Neural cell (in vitro differentiated cells): ENCODE data around the gene BRICD5. TPM values are rescaled to one million over a fixed set of nuclear protein-coding genes. Genes with fewer than 3 reads are reported as not detected.

Experiments used
- H2AFZ ChIP-seq: fragments of 200-600, 300-800 bp; sonication (generic), shearing (Covaris generic); 2 replicates; pipeline ENCODE4 v1.6.0; 2014; ENCODE audit warnings: low read depth, mild to moderate bottlenecking, antibody characterized with exemption, low read length, moderate library complexity
- H3F3A ChIP-seq: fragments of 200-600 bp; shearing (Covaris generic); 2 replicates; pipeline ENCODE4 v1.6.1; 2016; ENCODE audit warnings: mild to moderate bottlenecking, moderate library complexity, mixed read lengths, antibody characterized with exemption, low read length; ENCODE audit not compliant: insufficient read depth, poor library complexity, severe bottlenecking
- H3K27ac ChIP-seq: fragments of 200-600, 300-800 bp; sonication (generic), shearing (Covaris generic); 2 replicates; pipeline ENCODE4 v1.5.1; 2014; ENCODE audit warnings: mild to moderate bottlenecking, low read length, moderate library complexity
- H3K27me3 ChIP-seq: fragments of 300-800, 200-600 bp; sonication (generic), shearing (Covaris generic); 2 replicates; pipeline ENCODE4 v1.6.0; 2014; ENCODE audit warnings: mild to moderate bottlenecking, low read depth, low read length, moderate library complexity; ENCODE audit not compliant: insufficient read depth
- H3K36me3 ChIP-seq: fragments of 300-800, 200-600 bp; sonication (generic), shearing (Covaris generic); 2 replicates; pipeline ENCODE4 v1.5.1; 2014; ENCODE audit warnings: mild to moderate bottlenecking, antibody characterized with exemption, low read length, moderate library complexity; ENCODE audit not compliant: insufficient read depth
- H3K4me2 ChIP-seq: fragments of 300-800, 200-600 bp; sonication (generic), shearing (Covaris generic); 2 replicates; pipeline ENCODE4 v1.6.0; 2014; ENCODE audit warnings: mild to moderate bottlenecking, low read length
- H3K4me3 ChIP-seq: fragments of 300-800, 200-600 bp; sonication (generic), shearing (Covaris generic); 2 replicates; pipeline ENCODE4 v1.5.1; 2014; ENCODE audit warnings: mild to moderate bottlenecking, low read length, moderate library complexity
- H3K79me2 ChIP-seq: fragments of 200-600 bp; shearing (Covaris generic); replicated peaks from 2 replicates; pipeline ENCODE4 v1.6.0; 2014; ENCODE audit warnings: mild to moderate bottlenecking, low read length, moderate library complexity; ENCODE audit not compliant: insufficient read depth
- H3K9ac ChIP-seq: fragments of 300-800, 200-600 bp; sonication (generic), shearing (Covaris generic); 2 replicates; pipeline ENCODE4 v1.6.1; 2016; ENCODE audit warnings: mild to moderate bottlenecking, low read length, mixed read lengths
- H3K9me2 ChIP-seq: fragments of 200-600 bp; shearing (Covaris generic); 2 replicates; pipeline ENCODE4 v1.6.1; 2016; ENCODE audit warnings: mild to moderate bottlenecking, low read length, mixed read lengths; ENCODE audit not compliant: insufficient read depth
- H3K9me3 ChIP-seq: fragments of 200-600, 300-800 bp; sonication (generic), shearing (Covaris generic); 2 replicates; pipeline ENCODE4 v1.6.1; 2016; ENCODE audit warnings: mild to moderate bottlenecking, mixed run types, low read length, moderate library complexity, mixed read lengths
- H4K20me1 ChIP-seq: fragments of 200-600 bp; shearing (Covaris generic); 2 replicates; pipeline ENCODE4 v1.6.1; 2016; ENCODE audit warnings: mild to moderate bottlenecking, mixed run types; ENCODE audit not compliant: insufficient read depth
- CTCF ChIP-seq: fragments of 450-650 bp; IDR thresholded peaks from 2 replicates; pipeline ENCODE4 v1.5.1; 2014; ENCODE audit warnings: antibody characterized with exemption, mild to moderate bottlenecking, moderate library complexity; ENCODE audit not compliant: poor library complexity, severe bottlenecking
- EP300 ChIP-seq: fragments of 450-650 bp; conservative IDR thresholded peaks from 2 replicates; pipeline ENCODE4 v1.6.1; 2014; ENCODE audit warnings: antibody characterized with exemption, mild to moderate bottlenecking, moderate library complexity; ENCODE audit not compliant: poor library complexity, severe bottlenecking
- EZH2 ChIP-seq: fragments of 200-600, 300-800 bp; shearing (Covaris generic), sonication (generic); IDR thresholded peaks from 2 replicates; pipeline ENCODE4 v1.6.1; 2014; ENCODE audit warnings: antibody characterized with exemption, low read length, borderline replicate concordance, mild to moderate bottlenecking; ENCODE audit not compliant: insufficient read depth, poor library complexity, severe bottlenecking
- MXI1 ChIP-seq: fragments of 450-650 bp; conservative IDR thresholded peaks from 2 replicates; pipeline ENCODE4 v1.6.1; 2014; ENCODE audit warnings: antibody characterized with exemption, mild to moderate bottlenecking; ENCODE audit not compliant: poor library complexity, severe bottlenecking
- POLR2AphosphoS5 ChIP-seq: IDR thresholded peaks from 2 replicates; pipeline ENCODE4 v1.6.1; 2012
- RAD21 ChIP-seq: fragments of 450-650 bp; conservative IDR thresholded peaks from 2 replicates; pipeline ENCODE4 v1.6.1; 2014; ENCODE audit warnings: antibody characterized with exemption, mild to moderate bottlenecking, moderate library complexity
- SMC3 ChIP-seq: fragments of 450-650 bp; conservative IDR thresholded peaks from 2 replicates; pipeline ENCODE4 v1.6.1; 2014; ENCODE audit warnings: antibody characterized with exemption, mild to moderate bottlenecking, moderate library complexity; ENCODE audit not compliant: poor library complexity
- TAF1 ChIP-seq: IDR thresholded peaks from 2 replicates; pipeline ENCODE4 v1.6.1; 2012; ENCODE audit warnings: low read depth
- polyA plus RNA-seq: library from polyadenylated mRNA; depleted of rRNA; stranded (reverse); fragments of >200 nt; gene quantifications from 2 replicates; pipeline ENCODE4 v1.2.3, GENCODE V29; 2014
- TF ChIP-seq, protein P1 (sequence below): IDR thresholded peaks from 2 replicates; pipeline ENCODE4 v1.6.1; 2012; ENCODE audit warnings: borderline replicate concordance

Gene BRICD5
- polyA plus RNA-seq, 1 donor from 2014 or later = 39.2 TPM

GRCh38 chr16:2176047-2176446 is 34.6 kb downstream of the BRICD5 start:
- TF ChIP-seq, protein P1, sequence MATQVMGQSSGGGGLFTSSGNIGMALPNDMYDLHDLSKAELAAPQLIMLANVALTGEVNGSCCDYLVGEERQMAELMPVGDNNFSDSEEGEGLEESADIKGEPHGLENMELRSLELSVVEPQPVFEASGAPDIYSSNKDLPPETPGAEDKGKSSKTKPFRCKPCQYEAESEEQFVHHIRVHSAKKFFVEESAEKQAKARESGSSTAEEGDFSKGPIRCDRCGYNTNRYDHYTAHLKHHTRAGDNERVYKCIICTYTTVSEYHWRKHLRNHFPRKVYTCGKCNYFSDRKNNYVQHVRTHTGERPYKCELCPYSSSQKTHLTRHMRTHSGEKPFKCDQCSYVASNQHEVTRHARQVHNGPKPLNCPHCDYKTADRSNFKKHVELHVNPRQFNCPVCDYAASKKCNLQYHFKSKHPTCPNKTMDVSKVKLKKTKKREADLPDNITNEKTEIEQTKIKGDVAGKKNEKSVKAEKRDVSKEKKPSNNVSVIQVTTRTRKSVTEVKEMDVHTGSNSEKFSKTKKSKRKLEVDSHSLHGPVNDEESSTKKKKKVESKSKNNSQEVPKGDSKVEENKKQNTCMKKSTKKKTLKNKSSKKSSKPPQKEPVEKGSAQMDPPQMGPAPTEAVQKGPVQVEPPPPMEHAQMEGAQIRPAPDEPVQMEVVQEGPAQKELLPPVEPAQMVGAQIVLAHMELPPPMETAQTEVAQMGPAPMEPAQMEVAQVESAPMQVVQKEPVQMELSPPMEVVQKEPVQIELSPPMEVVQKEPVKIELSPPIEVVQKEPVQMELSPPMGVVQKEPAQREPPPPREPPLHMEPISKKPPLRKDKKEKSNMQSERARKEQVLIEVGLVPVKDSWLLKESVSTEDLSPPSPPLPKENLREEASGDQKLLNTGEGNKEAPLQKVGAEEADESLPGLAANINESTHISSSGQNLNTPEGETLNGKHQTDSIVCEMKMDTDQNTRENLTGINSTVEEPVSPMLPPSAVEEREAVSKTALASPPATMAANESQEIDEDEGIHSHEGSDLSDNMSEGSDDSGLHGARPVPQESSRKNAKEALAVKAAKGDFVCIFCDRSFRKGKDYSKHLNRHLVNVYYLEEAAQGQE = no peak
- TF ChIP-seq SMC3 (no peak), RAD21 (no peak), MXI1 (no peak), EP300 (no peak), POLR2AphosphoS5 (no peak), TAF1 (no peak), EZH2 (no peak), CTCF (no peak)
- Histone ChIP-seq H3K9ac (no peak overlapping the region), H3K27ac (no peak overlapping the region)

DNA sequence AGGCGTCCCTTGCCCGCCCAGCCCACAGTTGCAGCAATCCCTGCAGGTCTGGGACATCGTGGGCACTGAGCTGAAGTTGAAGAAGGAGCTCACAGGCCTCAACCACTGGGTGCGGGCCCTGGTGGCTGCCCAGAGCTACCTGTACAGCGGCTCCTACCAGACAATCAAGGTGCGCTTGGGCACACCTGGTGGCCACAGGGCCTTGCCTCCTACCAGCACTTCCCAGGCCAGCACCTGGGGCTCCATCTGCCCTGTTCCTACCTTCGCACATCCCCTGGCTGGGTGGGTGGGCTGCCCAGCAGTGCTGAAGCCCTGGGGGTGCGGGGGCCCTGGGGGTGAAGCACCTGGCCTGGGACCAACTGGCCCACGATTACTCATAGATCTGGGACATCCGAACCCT is 35.2 kb downstream of the BRICD5 start:
- no peaks in the 10 kb centered on the region for H3K36me3 ChIP-seq
- H3K4me3 ChIP-seq = no peak overlapping the region
- no peaks in the 10 kb centered on the region for H3F3A ChIP-seq
- no peaks in the 10 kb centered on the region for H3K9me2 ChIP-seq
- TF ChIP-seq SMC3 (no peak), EP300 (no peak), EZH2 (no peak), MXI1 (no peak), CTCF (no peak), TAF1 (no peak), RAD21 (no peak), POLR2AphosphoS5 (no peak)
- TF ChIP-seq, protein P1 = no peak
- peak overlapping the region; percentile 45 for H3K9ac ChIP-seq
- H4K20me1 ChIP-seq = no peaks in the 10 kb centered on the region
- no peaks in the 10 kb centered on the region for H3K79me2 ChIP-seq
- H2AFZ ChIP-seq = no peak overlapping the region
- H3K27me3 ChIP-seq = no peaks in the 10 kb centered on the region
- no peak overlapping the region for H3K4me2 ChIP-seq
- peak overlapping the region; percentile 69 for H3K27ac ChIP-seq
- no peaks in the 10 kb centered on the region for H3K9me3 ChIP-seq

More at GRCh38 chr16:2176047-2176446, 34.6 kb downstream of the BRICD5 start:
- no peak overlapping the region for H2AFZ ChIP-seq
- H4K20me1 ChIP-seq = no peaks in the 10 kb centered on the region
- no peaks in the 10 kb centered on the region for H3K9me2 ChIP-seq
- H3K9me3 ChIP-seq = no peaks in the 10 kb centered on the region
- no peaks in the 10 kb centered on the region for H3K36me3 ChIP-seq
- no peaks in the 10 kb centered on the region for H3F3A ChIP-seq
- no peaks in the 10 kb centered on the region for H3K27me3 ChIP-seq
- no peaks in the 10 kb centered on the region for H3K79me2 ChIP-seq
- no peak overlapping the region for H3K4me3 ChIP-seq
- no peak overlapping the region for H3K4me2 ChIP-seq
